CD4-positive, alpha-beta T cell treated with Interleukin-15 for 1 hour (primary cell): ENCODE results near the gene PLK2.

Experiments used
- DNase-seq: peaks from one replicate; pipeline ENCODE4 v3.0.0-alpha.2; 2020

PLK2 gene

DNA sequence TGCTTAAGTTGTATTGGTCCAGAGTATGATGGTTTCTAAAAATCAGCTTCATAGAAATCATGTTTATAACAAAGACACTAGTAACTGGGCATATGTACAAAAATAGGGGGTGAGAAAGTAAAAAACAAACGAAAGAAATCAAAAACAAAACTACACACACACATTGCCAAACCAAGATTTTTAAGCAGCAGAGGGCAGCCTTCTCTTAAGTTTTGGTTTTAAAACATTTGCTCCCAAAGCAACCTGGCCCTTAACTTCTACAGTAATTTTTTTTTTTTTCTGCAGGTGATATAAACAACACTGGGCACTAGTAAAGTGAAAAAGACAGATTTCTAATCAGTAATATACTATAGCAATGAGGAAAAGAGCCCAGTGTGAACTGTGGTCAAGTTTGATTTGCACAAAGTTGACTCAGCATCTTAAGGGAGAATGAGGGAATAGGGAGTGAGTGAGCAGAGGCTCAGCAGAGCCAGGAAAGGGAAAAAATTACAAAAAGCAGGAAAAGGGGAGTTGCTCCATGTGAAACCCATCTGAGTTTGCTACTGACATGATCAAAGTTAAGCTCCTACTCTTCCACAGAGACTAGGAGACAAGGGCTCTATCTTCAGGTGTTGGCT lies 18.0 kb upstream of the PLK2 start:
- no peak for DNase-seq

DNA sequence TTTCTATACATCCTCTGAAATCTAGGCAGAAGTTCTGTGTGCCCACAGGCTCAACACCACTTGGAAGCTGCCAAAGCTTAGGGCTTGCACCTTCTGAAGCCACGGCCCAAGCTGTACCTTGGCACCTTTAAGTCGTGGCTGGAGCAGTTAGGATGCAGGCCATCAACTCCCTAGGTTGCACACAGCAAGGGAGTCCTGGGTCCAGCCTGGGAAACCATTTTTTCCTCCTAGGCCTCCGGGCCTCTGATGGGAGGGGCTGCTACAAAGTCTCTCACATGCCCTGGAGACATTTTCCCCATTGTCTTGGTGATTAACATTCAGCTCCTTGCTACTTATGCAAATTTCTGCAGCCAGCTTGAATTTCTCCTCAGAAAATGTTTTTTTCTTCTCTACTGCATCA lies 15.5 kb upstream of the PLK2 start:
- no peak for DNase-seq

DNA sequence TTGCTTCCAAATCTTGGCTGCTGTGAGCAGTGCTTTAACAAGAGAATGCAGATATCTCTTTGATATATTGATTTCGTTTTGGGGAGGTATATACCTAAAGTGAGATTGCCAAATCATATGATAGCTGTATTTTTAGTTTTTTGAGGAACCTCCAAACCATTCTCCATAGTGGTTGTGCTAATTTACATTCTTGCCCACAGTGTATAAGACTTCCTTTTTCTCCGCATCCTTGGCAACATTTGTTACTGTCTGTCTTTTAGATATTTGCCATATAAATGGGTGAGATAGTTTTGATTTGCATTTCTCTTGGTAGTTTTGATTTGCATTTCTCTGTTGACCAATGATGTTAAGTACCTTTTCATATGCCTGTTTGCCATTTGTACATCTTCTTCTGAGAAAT lies 10.0 kb upstream of the PLK2 start:
- no peak for DNase-seq

DNA sequence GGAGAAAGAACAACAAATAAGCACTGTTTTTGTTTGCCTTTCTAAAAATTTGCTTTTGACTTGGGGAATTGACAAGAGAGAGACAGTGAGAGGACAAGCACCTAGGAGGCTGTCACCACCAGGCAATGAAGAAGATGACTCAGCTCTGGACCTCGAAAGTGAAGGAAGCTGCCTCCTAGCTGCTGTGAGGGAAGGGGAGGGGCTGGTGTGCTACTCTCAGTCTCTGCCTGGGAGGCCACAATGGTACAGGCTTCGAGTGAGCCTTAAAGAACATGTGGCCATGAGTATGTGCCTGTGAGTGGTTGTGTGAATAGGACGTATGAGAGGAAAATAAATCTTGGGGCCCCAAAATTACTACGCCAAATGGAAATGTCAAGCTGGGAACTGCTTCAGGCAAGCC lies 7.1 kb upstream of the PLK2 start:
- DNase-seq, result peak; percentile 50

DNA sequence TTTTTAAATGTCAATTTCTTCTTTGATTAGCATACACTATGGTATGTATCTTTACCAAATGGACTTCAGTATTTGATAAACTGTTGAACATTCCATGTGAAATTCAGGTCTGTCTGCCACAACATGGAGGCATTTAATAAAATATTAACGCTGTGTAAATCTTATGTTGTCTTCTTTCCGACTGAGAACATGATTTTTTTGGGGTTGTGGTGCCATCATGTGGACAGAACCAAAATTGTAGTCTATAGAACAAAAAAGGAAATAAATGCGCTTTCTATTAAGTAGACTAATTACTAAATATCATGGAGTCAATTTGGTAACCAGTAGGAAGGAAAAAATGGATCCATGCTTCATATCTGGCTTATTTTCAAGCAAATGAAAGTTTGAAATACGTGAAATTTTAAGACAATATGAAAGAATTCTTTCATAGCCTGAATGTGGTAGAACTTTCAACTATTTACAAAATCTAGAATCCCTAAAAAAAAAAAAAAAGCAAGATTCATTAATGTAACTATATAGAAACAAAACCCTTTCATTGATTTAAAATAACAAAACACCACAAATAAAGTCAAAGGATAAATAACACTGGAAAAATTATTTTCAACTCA lies 2.8 kb upstream of the PLK2 start:
- DNase-seq, result no peak

DNA sequence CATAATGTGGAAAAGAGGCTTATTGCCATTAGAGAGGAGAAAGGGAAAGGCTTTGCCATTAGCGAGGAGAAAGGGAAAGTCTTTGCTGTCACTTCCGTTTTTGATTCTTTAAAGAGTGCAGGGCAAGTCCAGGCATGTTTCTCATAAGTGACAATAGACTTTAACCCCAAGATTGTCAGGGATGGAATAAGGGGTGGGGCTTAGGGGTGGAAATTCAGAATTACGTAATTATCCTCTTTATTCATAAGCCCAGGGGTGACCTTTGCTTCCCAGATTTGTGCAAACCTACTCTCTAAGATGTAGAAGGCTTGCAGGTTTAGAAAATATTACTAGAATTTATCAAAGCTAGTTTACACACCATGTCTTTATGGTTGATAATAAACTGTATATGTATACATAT lies 2.3 kb upstream of the PLK2 start:
- DNase-seq, result no peak

DNA sequence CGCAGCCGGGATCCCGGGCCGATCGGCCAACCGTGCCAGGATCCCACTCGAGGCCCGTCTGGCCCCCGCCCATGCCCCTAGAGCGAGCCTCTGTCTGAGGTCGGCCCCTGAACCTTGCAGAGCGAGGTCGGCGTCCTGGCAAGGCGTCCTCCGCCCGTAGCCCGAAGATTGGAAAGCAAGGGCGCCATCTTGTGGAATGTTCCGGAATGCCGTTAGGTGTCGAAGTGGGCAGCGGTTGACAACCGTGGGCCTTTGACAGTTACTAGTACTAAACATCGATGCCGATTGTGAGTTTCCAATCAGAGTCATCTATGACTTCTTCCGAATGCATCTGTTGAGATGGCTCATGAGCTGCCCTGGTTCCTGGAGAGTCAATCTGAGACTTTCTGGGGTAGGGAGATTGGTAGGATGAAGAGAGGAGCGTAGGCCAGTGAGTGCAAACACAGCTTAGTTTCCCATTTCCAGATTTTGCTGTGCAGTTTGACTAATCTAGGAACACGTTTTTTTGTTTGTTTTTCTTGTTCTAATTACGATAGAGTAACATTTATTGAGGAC lies 923 bp upstream of the PLK2 start:
- DNase-seq, result peak; percentile 87

DNA sequence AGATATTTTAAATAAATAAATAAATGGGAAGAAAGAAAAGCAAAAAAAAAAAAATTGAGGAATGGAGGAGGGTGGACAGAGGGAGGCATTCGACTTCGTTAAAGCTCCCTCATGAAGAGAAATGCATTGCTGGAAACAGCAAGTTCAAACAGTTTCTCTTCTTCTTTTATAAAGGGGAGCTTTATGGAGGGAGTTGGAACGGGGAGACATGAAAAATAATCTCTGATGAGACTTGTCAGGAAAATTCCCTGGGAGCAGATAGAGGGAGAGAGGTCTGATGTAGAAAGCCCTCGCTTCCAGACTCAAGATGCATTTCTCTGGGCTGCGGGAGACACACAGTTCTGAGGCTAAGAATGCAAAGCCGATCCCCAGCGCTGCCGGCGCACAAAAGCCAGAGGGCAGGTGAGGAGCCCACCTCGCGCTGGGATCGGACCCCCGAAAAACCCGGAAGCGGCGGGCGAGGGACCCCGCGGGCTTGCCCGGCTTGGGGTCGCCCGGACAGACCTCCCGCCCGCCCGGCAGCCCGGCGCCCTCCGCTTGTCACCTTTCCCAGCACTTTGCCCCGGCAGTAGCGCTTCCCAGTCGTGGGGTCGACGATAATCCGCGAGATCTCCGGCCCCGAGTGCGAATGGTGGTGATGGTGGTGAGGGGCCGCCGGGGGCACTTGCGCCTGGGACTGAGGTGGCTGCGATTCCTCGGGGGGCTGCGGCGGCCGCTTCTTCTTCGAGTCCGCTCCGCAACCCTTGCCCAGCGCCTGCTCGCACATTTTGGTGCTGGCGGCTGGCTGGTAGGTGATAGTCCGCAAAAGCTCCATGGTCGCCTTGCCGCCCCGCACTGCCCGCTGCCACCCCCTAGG lies 512 bp downstream of the PLK2 start:
- DNase-seq, result no peak

DNA sequence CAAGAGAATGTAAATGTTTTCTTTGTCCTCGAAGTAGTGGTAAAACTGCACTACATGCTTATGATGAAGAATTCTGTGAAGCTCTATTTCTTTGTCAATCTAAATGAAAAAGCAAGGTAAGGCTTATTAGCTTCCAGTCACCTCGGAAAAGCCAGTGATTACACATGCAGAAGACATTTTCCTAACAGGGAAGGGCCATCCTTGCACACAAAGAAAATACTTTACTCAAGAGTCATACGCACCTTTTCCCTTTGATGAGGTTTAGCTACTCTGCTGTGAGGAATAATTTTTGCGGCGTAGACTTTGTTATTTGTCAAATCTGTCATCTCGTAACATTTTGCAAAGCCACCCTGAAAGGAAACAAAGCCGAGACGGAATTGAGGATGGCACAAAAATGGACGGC lies 1.1 kb downstream of the PLK2 start:
- no peak for DNase-seq

DNA sequence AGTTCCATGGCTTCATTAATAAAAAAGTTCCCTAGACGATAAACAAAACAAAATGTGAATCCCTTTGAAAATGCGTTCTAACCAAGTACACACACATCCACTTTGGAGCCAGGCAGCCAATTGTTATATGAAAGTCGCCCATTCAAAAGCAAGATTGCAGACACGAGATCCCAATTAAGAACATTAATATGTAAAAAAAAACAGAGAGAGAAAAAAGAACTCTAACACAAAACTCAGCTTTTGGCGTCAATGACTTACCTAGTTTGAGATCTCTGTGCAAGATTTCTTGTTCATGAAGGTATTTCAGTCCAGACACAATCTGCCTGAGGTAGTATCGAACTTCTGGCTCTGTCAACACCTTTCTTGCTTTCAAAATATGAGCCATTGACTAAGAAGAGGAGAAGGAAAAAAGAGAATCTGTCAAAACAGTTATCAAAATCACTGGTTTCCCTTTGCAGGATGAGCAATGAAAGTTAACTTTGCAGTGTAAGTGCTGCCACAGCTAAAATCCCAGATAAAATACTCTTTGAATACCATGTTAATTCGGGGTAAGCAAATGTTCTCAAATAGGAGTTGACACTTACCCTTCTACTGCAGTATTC lies 1.6 kb downstream of the PLK2 start:
- DNase-seq, result no peak

DNA sequence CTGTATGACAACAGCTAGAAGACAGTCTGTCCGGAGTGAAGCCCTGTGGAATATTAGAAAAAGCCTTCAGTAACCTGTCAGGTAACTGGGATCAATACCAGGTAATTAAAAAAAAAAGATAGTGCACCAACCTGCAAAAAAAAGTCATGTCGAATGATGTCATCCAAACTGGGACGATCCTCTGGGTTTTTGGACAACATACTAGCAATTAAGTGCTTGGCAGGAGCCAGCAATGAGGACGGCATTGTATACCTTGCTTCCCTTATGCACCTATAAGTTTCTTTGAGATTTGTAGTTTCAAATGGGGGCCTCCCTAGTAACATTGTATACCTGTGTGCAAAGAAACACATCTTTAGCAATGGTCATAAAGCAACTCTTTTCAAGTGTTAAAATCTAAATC lies 2.8 kb downstream of the PLK2 start:
- no peak for DNase-seq

DNA sequence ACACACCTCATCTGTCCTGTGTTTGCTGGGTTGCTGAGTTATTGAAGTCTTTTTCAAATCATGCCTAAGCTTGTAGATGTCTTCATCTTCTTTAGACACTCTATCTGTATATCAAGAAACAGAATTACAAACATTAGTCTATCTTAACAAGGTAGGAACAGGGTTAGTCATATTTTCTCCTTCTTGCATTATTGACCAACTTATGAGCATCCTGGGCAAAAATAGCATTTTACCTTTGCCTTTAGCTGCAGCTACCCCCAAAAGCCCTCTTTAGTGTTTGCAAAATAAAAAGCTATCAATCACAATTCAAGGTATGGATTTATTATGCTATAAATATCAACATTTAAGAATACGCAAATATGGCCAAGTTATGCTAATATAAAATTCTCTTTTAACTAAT lies 3.4 kb downstream of the PLK2 start:
- DNase-seq, result no peak

DNA sequence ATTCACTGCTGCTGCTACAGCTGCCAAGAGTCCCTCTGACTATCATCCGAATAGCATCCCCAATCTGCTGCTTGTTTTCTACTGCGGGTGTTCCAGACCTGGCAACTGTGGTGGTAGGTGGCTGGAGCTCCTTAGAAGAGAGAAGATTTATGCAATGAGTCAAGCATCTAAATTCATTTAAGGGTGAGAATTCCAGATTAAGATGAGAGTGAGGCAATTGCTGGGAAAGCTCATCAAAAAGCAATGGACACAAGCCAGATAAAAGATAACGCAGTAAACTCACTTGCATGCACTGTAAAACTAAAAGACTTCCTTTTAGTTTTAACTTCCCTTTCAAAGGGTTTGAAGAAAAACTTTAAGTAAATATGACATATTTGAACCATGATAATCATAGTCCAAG lies 3.9 kb downstream of the PLK2 start:
- DNase-seq, result no peak

DNA sequence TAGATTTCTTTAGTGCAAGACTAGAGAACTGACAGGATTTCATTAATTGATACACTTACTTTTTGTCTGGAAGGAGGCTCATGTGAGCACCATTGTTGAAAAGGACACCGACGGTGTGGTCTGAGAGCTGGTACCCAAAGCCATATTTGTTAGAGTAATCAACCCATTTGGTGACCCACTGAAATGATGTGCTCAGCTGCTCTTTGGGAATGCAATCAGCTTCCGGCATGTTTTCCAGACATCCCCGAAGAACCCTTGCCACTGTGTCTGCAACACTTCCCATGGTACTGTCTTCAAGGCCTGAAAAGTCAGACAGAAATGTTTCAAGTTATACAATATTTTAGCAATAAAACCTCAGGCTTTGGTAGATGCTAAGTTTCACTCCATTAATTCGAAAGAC lies 4.4 kb downstream of the PLK2 start:
- no peak for DNase-seq

DNA sequence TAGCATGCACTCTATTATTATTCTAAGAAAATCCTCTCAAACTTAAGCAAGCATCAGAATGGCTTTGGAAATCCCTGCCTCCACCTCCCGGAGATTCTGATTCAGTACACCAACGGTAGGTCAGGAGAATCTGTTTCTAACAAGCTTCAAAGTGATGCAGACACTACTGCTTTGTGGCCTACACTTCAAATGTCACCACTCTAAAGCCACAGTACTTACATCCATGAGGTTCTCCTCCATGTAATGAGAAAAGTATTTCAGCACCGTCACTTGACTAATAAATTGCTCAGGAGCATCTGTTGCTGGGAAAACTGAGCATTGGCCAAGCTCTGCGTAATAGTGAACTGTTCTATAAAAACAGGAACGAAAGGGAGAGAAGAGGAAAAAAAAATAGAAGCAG lies 4.8 kb downstream of the PLK2 start:
- no peak for DNase-seq

DNA sequence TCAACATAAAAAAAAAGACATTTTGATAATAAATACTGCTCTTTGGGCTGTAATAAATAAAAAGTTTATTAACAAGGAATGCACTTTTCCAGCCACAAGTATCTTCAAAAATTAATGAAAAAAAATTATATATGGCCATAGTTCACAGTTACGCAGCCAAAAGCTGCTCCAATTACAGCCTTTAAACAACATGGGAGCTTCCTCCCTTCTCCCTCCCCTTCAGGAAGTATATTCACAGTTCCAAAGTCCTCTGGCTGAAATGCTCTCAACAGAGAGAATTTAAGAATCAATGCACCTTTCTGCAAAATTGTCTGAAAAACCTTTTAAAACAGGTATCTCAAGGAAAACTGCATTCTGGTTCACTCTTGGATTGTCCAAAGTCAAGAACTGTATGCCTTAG lies 5.9 kb downstream of the PLK2 start:
- DNase-seq, result no peak

DNA sequence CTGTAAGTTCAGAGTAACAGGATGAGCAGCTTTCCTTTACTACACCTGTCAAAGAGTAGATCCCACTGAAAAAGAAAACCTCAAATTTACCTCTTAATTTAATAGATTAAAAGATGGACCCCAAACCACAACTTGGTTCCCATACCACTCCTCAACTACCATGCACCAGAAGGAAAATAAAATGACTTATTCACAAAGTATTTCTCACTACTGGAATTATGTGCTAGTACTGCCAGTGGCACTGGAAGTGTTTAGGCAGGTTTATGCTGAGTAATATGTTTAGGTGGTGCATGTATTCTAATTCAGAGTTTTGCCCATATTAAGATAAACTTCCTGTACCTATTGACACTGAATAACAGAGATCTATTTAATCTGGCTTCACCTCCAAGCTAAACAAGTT lies 6.6 kb downstream of the PLK2 start:
- no peak for DNase-seq

DNA sequence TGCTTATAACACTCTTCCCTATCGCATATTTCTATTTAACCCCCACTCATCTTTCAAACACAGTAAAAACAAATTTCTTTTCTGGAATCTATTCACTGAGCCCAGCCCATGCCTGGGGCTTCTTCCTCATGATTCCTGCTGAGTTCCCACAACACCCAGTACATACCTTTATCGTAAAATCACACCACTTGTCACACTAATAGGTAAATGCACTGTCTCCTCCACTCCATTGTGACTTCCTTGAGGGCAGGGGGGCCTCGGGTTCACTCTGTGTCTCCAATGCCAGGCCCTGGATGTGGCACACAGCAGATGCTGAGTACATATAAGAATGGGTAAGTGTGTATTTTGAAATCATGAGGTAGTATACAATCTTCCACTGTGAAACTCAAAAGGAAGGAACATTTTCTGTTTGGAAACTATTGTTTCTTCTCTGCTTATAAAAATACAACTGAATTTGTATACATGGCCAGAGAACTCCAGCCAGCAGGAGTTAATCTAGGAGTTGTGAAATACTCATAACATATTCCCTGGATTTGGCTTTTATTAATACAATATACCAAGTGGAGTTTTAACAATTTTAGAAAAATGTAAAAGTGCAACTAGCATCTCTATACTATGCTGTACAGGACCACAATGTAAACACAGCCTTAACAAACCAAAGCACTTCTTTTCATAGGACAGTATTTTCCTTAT lies 7.2 kb downstream of the PLK2 start:
- no peak for DNase-seq

DNA sequence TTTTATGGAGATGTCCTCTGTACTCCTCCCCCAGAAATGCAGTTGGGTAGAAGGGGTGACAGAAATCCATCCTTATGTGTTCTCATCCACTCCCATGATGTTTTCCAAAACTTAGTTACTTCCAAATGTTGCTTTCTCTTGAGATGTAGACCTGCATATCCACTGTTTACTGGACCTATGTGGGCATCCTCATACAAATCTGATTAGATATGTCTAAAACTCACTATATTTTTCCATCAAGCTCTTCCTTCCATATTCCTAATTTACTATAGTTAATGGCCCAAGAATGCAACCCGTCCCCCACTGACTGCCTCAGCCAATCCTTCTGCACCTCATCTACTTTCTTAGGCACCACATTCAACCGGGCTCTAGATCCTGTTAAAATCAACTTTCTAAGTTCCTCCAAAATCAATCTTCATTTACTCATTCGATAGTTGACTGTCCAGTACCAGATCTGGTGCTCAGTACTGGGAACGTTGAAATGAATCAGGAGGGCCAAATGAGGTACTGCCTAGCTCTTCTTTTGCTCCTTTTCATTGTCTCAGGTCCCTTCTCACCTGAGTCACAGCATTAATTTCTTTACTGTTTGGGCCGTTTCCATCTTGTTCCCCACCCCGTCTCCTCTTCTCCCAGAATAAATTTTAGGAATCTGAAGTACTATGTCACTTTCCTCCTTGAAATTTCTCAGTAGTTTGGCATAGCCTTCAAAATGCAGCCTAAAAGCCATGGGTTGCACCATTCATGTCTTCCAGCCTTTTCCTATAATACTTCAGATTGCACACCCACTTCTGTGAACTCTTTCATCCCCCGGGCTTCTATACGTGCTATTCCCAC lies 7.9 kb downstream of the PLK2 start:
- no peak for DNase-seq

DNA sequence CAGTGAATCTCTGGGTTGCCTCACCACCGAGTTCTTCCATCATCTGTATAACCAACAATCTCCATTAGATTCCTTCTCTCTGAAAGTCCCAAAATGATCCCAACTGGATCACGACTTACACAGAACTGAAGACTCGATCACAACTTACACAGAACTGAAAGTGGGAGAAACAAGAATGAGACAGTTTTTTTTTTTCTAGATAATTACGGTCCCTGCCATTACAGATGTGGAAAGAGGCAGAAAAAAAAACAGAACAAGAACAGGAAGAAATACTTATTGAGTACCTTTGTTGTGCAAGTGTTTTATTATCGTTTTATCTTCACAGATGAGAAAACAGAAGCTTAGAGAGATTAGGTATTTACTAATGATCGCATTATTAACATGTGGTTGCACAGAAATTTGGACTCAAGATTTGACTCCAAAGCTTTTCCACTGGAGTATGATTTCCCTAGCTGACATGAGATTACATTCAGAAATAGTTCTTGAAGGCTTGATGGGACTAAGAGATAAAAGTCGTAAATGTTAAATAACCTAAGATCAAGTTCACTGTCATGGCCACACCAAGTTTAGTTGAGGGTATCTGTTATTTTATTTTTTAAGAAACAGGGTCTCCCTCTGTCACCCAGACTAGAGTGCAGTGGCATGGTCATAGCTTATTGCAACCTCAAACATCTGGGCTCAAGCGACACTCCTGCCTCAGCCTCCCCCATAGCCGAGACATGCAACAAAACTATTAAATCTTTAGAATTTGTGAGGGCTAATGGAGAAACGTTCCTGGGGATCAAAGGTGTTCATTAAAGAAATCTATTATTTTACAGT lies 8.9 kb downstream of the PLK2 start:
- no peak for DNase-seq

DNA sequence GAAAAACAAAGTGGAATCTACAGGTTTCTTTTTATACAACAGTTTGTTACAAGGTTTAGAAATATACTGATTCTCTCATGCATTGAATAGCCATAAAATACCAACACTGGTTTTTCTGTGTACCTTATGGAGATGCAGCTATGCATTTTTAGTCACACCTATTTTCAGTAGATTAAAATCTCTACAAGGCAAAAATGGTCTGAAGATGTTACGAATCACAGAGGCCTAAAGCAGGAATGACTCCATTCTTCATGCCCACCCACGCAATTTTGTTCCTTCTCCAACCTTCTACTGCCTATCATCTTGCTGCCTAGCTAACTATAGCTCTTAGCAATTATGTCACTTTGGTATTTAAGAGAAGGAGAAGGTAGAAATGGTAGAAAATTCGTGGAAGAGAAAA lies 9.9 kb downstream of the PLK2 start:
- DNase-seq, result no peak
